ENCODE results near the gene ATP4B. TPM values are rescaled to one million over a fixed set of nuclear protein-coding genes. Genes with fewer than 3 reads are reported as not detected.
A peak's percentile ranks its signal among the peaks of the same experiment; 100 is the strongest.

The ATP4B gene
- total RNA-seq, 4 donors from 2014 or later, result not detected

GRCh38 chr13:113666329-113666670 is 8.3 kb upstream of the ATP4B start:
- DNase-seq (ENCODE audit: low spot score in 2 of 2), result no peak

GRCh38 chr13:113665597-113666328 is 7.8 kb upstream of the ATP4B start:
- no peak overlapping the region for H3K4me3 ChIP-seq
- H3K4me1 ChIP-seq, result no peaks in the 10 kb centered on the region
- no peak for TF ChIP-seq EP300 (IDR thresholded peaks at IDR 0.05)
- TF ChIP-seq CTCF (IDR thresholded peaks at IDR 0.05), result no peak
- no peak for TF ChIP-seq POLR2A (IDR thresholded peaks at IDR 0.05)
- no peaks in the 10 kb centered on the region for H3K36me3 ChIP-seq
- H3K27ac ChIP-seq, result no peak overlapping the region
- peak in 1 of 2 donors; percentile 8 for DNase-seq (ENCODE audit: low spot score in 2 of 2)
- no peaks in the 10 kb centered on the region for H3K27me3 ChIP-seq
- H3K9me3 ChIP-seq, result peaks cover 0 to 17% (median 3%) of the 10 kb centered on the region in 4 donors
- 80 to 93% methylated on average over 1 to 3 of the region's 3 CpGs for whole genome bisulfite sequencing, 2 donors

More at GRCh38 chr13:113666329-113666670, 8.3 kb upstream of the ATP4B start:
- Histone ChIP-seq H3K36me3 (no peaks in the 10 kb centered on the region), H3K4me1 (no peaks in the 10 kb centered on the region), H3K4me3 (no peak overlapping the region), H3K27me3 (no peaks in the 10 kb centered on the region), H3K9me3 (peaks cover 0 to 11% (median 2%) of the 10 kb centered on the region in 4 donors), H3K27ac (no peak overlapping the region)
- WGBS, 2 donors, result 80 to 85% methylated on average over 2 of the region's 2 CpGs
- TF ChIP-seq POLR2A (IDR thresholded peaks at IDR 0.05), result no peak
- TF ChIP-seq EP300 (IDR thresholded peaks at IDR 0.05), result no peak
- no peak for TF ChIP-seq CTCF (IDR thresholded peaks at IDR 0.05)

GRCh38 chr13:113664751-113665596 is 7.0 kb upstream of the ATP4B start:
- H3K27ac ChIP-seq, result no peak overlapping the region
- H3K4me3 ChIP-seq, result no peak overlapping the region
- peak in 1 of 2 donors; percentile 7 for DNase-seq (ENCODE audit: low spot score in 2 of 2)
- no peaks in the 10 kb centered on the region for H3K36me3 ChIP-seq
- peaks cover 0 to 21% (median 4%) of the 10 kb centered on the region in 4 donors for H3K9me3 ChIP-seq
- no peaks in the 10 kb centered on the region for H3K27me3 ChIP-seq
- TF ChIP-seq EP300 (IDR thresholded peaks at IDR 0.05), result no peak
- TF ChIP-seq POLR2A (IDR thresholded peaks at IDR 0.05), result no peak
- no peak for TF ChIP-seq CTCF (IDR thresholded peaks at IDR 0.05)
- 59 to 63% methylated on average over 20 to 21 of the region's 21 CpGs for WGBS, 2 donors
- no peaks in the 10 kb centered on the region for H3K4me1 ChIP-seq

- 41 to 51% methylated on average over 15 of the region's 15 CpGs for WGBS, 2 donors
- TF ChIP-seq CTCF (IDR thresholded peaks at IDR 0.05), result no peak
- no peak for TF ChIP-seq EP300 (IDR thresholded peaks at IDR 0.05)
- no peak for TF ChIP-seq POLR2A (IDR thresholded peaks at IDR 0.05)
- no peak overlapping the region for H3K27ac ChIP-seq
- H3K9me3 ChIP-seq, result peaks cover 0 to 21% (median 4%) of the 10 kb centered on the region in 4 donors
- H3K27me3 ChIP-seq, result no peaks in the 10 kb centered on the region
- H3K4me1 ChIP-seq, result no peaks in the 10 kb centered on the region
- no peaks in the 10 kb centered on the region for H3K36me3 ChIP-seq
- H3K4me3 ChIP-seq, result no peak overlapping the region
- DNase-seq (ENCODE audit: low spot score in 2 of 2), result peak in 1 of 2 donors; percentile 11
Observed at GRCh38 chr13:113663934-113664333, 5.9 kb upstream of the ATP4B start.

- no peaks in the 10 kb centered on the region for H3K36me3 ChIP-seq
- 92 to 94% methylated on average over 2 of the region's 2 CpGs for WGBS, 2 donors
- H3K4me3 ChIP-seq, result no peak overlapping the region
- H3K4me1 ChIP-seq, result no peaks in the 10 kb centered on the region
- DNase-seq (ENCODE audit: low spot score in 2 of 2), result no peak
- TF ChIP-seq CTCF (IDR thresholded peaks at IDR 0.05), result no peak
- no peak for TF ChIP-seq POLR2A (IDR thresholded peaks at IDR 0.05)
- no peak for TF ChIP-seq EP300 (IDR thresholded peaks at IDR 0.05)
- H3K27ac ChIP-seq, result no peak overlapping the region
- peaks cover 0 to 21% (median 4%) of the 10 kb centered on the region in 4 donors for H3K9me3 ChIP-seq
- H3K27me3 ChIP-seq, result peaks cover 0 to 20% of the 10 kb centered on the region in 2 donors
Observed at GRCh38 chr13:113661509-113661908, 3.5 kb upstream of the ATP4B start.
